ENCODE data around the gene ENOPH1.

ENOPH1 gene

GRCh38 chr4:82508011-82508410 lies 77.6 kb downstream of the ENOPH1 start:
- no peak for FAIRE-seq
- no peak for DNase-seq (ENCODE audit: low spot score)

- no peak for DNase-seq (ENCODE audit: low spot score)
- no peak for FAIRE-seq
Measured at GRCh38 chr4:82508806-82509428, 78.5 kb downstream of the ENOPH1 start.

GRCh38 chr4:82510216-82510615 lies 79.8 kb downstream of the ENOPH1 start:
- FAIRE-seq (no peak), DNase-seq (ENCODE audit: low spot score) (no peak)

Data from urothelium cell line (cell line).